HG03460 (cell line): ENCODE results near the gene PLEKHG5.
"Not testable (repeated sequence)": the region's sequence is repeated elsewhere in the genome, so short reads cannot be mapped to it uniquely, and the experiment has no call there.

Source experiments
- ATAC-seq: cut with Tn5 transposase; IDR thresholded peaks from one replicate; pipeline ENCODE4 v1.9.1; 2021; ENCODE audit not compliant: unreplicated experiment

Gene PLEKHG5

GRCh38 chr1:6428453-6428852 is 63.0 kb downstream of the PLEKHG5 start:
- not testable (repeated sequence) for ATAC-seq

GRCh38 chr1:6427441-6428390 is 63.8 kb downstream of the PLEKHG5 start:
- ATAC-seq, result no peak

- ATAC-seq, result no peak
Measured at GRCh38 chr1:6426972-6427350, 64.5 kb downstream of the PLEKHG5 start.

- no peak for ATAC-seq
Measured at GRCh38 chr1:6426277-6426971, 65.0 kb downstream of the PLEKHG5 start.

- ATAC-seq, result no peak
Measured at GRCh38 chr1:6425658-6426057, 65.8 kb downstream of the PLEKHG5 start.

- ATAC-seq, result no peak
Measured at GRCh38 chr1:6424619-6425593, 66.6 kb downstream of the PLEKHG5 start, which contains the start of gene ESPN. TSS of gene ESPN (plus strand) at chr1:6424776. CDS start at chr1:6424956, 180 bp downstream.

GRCh38 chr1:6424000-6424565 is 67.4 kb downstream of the PLEKHG5 start:
- no peak for ATAC-seq

GRCh38 chr1:6423321-6423999 is 68.0 kb downstream of the PLEKHG5 start:
- no peak for ATAC-seq

- ATAC-seq, result no peak
Measured at GRCh38 chr1:6421266-6421665, 70.2 kb downstream of the PLEKHG5 start.

GRCh38 chr1:6420454-6421042 is 70.9 kb downstream of the PLEKHG5 start:
- ATAC-seq, result no peak

- no peak for ATAC-seq
Measured at GRCh38 chr1:6419804-6420453, 71.5 kb downstream of the PLEKHG5 start, which contains the start of gene HES2. TSS of gene HES2 (minus strand) at chr1:6419919. CDS start at chr1:6419820, 99 bp downstream.

- ATAC-seq, result no peak
Measured at GRCh38 chr1:6419397-6419803, 72.1 kb downstream of the PLEKHG5 start.

- ATAC-seq, result no peak
Measured at GRCh38 chr1:6418668-6419396, 72.6 kb downstream of the PLEKHG5 start.

GRCh38 chr1:6417961-6418667 is 73.4 kb downstream of the PLEKHG5 start:
- no peak for ATAC-seq
